ENCODE measurements around the gene ZNF277.

- TF ChIP-seq POLR2A (IDR thresholded peaks at IDR 0.05) (no peak), CTCF (IDR thresholded peaks at IDR 0.05) (no peak)
Measured at GRCh38 chr7:112213735-112214134, 7.2 kb downstream of the ZNF277 start.
